GM20431 (cell line): ENCODE data around the gene ADGRV1.

ENCODE experiments used
- in situ Hi-C: fragments of 300-500 bp; cut with MseI, MboI; formaldehyde crosslinking; loops from one replicate; pipeline ENCODE4 v1.15.0; 2020; ENCODE audit warnings: low sequenced_read_pairs; ENCODE audit not compliant: unreplicated experiment

Gene ADGRV1, protein sequence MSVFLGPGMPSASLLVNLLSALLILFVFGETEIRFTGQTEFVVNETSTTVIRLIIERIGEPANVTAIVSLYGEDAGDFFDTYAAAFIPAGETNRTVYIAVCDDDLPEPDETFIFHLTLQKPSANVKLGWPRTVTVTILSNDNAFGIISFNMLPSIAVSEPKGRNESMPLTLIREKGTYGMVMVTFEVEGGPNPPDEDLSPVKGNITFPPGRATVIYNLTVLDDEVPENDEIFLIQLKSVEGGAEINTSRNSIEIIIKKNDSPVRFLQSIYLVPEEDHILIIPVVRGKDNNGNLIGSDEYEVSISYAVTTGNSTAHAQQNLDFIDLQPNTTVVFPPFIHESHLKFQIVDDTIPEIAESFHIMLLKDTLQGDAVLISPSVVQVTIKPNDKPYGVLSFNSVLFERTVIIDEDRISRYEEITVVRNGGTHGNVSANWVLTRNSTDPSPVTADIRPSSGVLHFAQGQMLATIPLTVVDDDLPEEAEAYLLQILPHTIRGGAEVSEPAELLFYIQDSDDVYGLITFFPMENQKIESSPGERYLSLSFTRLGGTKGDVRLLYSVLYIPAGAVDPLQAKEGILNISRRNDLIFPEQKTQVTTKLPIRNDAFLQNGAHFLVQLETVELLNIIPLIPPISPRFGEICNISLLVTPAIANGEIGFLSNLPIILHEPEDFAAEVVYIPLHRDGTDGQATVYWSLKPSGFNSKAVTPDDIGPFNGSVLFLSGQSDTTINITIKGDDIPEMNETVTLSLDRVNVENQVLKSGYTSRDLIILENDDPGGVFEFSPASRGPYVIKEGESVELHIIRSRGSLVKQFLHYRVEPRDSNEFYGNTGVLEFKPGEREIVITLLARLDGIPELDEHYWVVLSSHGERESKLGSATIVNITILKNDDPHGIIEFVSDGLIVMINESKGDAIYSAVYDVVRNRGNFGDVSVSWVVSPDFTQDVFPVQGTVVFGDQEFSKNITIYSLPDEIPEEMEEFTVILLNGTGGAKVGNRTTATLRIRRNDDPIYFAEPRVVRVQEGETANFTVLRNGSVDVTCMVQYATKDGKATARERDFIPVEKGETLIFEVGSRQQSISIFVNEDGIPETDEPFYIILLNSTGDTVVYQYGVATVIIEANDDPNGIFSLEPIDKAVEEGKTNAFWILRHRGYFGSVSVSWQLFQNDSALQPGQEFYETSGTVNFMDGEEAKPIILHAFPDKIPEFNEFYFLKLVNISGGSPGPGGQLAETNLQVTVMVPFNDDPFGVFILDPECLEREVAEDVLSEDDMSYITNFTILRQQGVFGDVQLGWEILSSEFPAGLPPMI (N-terminal part only)

GRCh38 chr5:90558344-90559192 is at the start of gene ADGRV1:
ADGRV1 (plus strand) TSS chr5:90558797; CDS start chr5:90558896, 99 bp downstream.
- in situ Hi-C loops = no loop called here

DNA sequence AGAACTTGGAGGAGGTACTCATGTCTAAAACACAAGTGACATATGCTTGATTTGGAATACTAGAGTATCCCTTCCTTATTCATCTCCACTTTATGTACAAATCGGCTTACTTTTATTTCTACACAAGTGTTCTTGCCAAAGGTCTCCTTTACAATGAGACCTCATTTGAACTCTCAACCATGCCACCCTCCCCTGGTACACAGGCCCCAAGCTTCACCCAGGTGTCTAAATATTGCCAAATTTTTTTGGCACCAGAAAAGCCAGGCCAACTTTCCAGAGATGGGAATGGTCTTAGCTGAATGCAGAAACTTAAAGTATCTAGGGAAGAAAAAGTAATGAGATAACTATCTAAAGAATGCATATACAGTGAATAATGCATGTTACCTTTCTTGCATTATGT is 48.2 kb upstream of the ADGRV1 start:
- in situ Hi-C loops = no loop called here

GRCh38 chr5:90514520-90514919 is 44.1 kb upstream of the ADGRV1 start:
- in situ Hi-C loops = no loop called here

DNA sequence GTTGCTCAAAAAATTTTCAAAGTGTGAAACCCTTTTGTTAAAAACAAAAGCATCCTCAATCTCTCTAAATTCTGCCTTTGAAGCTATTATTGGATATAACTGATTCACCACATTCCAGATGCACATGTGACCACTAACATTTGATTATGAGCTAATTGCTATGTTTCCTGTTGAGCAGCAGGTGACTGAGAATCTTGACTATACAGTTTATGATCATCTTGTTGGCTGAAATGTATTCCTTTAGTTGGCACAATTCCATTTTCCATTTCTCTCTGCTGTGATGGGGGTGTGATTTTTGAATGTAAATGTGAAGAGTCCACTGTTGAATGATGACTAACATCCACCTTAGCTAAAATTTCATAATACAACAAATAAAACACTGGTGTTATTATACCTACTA is 39.9 kb upstream of the ADGRV1 start:
- in situ Hi-C loops = no loop called here

GRCh38 chr5:90519081-90519480 is 39.5 kb upstream of the ADGRV1 start:
- in situ Hi-C loops = no loop called here

DNA sequence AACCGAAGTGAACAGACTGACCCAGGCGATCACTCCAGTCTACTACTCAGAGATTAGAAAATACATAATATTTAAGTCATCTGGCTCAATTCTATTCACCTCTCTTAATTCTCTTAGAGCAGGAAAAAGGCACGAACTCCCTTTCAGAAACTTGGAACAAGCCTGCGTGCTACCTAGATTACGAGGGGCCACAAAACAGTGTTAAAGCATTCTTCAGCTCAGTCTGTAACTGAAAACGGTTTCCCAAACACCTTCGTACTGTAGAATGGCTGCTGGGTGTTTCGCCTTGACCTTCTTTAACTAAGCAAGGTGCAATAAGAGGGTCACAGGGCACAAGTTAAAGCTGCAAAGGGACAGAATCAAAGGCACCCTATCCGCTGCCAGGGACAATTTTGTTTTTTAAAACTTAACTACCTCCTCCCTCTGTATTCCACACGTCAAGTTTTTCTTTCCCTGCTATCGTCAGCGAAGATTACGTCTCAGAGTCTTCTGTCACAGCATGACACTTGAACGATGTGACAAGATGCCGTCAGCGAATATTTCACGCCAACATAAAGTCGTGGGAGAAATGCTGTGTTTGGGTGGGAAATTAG is 29.9 kb upstream of the ADGRV1 start:
- in situ Hi-C loops = loop anchor here (25.0 kb wide), 1 partner anchor 91 kb away; no protein-coding TSS in a partner anchor

- in situ Hi-C loops = loop anchor here (25.0 kb wide), 1 partner anchor 92 kb away; no protein-coding TSS in a partner anchor
Observed at GRCh38 chr5:90529194-90529938, 29.2 kb upstream of the ADGRV1 start, which contains the start of gene LYSMD3. LYSMD3 (minus strand) TSS chr5:90529584; CDS start chr5:90525289, 4,295 bp downstream.

GRCh38 chr5:90529939-90530677 is 28.5 kb upstream of the ADGRV1 start:
- in situ Hi-C loops = loop anchor here (25.0 kb wide), 1 partner anchor 93 kb away; no protein-coding TSS in a partner anchor

- in situ Hi-C loops = loop anchor here (25.0 kb wide), 1 partner anchor 94 kb away; no protein-coding TSS in a partner anchor
Observed at GRCh38 chr5:90530736-90531487, 27.7 kb upstream of the ADGRV1 start.

GRCh38 chr5:90533794-90534193 is 24.8 kb upstream of the ADGRV1 start:
- in situ Hi-C loops = loop anchor here (25.0 kb wide), 1 partner anchor 96 kb away; no protein-coding TSS in a partner anchor

- in situ Hi-C loops = loop anchor here (25.0 kb wide), 1 partner anchor 98 kb away; no protein-coding TSS in a partner anchor
Observed at GRCh38 chr5:90534922-90535321, 23.7 kb upstream of the ADGRV1 start.

- in situ Hi-C loops = loop anchor here (25.0 kb wide), 1 partner anchor 106 kb away; no protein-coding TSS in a partner anchor
Observed at GRCh38 chr5:90542827-90543519, 15.6 kb upstream of the ADGRV1 start.

GRCh38 chr5:90545511-90545910 is 13.1 kb upstream of the ADGRV1 start:
- in situ Hi-C loops = loop anchor here (25.0 kb wide), 1 partner anchor 108 kb away; no protein-coding TSS in a partner anchor

DNA sequence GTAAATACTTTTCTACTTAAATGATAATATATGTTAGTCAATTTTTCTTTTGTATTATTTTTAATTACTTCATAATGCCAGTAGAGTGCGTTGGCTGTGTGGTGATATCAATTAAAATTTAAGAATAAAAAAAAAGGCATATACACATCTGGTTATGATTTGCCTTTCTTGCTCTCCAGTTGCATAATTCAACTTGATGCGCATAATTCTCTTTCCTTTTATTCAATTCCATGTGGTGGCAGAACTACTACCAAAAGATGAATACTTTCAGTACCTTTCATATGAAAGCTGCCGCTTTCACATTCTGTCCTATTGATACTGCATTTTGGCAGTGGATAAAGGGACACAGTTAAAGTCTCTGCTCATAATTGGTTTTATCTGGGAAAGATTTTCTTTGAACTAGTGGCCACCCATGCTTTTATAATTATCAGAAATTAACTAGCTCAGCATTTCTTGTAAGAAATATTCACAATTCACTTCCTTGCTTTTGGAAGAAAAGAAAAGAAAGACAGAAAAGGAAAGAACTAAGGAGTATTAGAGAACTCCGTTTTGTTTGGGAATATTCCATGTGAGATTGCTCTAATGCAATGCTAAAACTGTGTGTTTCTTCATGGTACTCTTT is 12.3 kb upstream of the ADGRV1 start:
- in situ Hi-C loops = loop anchor here (25.0 kb wide), 1 partner anchor 109 kb away; no protein-coding TSS in a partner anchor

GRCh38 chr5:90547072-90547536 is 11.5 kb upstream of the ADGRV1 start:
- in situ Hi-C loops = loop anchor here (25.0 kb wide), 1 partner anchor 110 kb away; no protein-coding TSS in a partner anchor
